Right ventricle myocardium inferior (tissue), 1 donor: Measurements from ENCODE around the gene TRAF7. TPM values are rescaled to one million over a fixed set of nuclear protein-coding genes. Genes with fewer than 3 reads are reported as not detected.
A peak's percentile ranks its signal among the peaks of the same experiment; 100 is the strongest.

Source experiments
- ATAC-seq: fragments of 200-7000 bp; cut with Tn5 transposase; one replicate; pipeline ENCODE4 v1.9.1; 2020; ENCODE audit warnings: mild to moderate bottlenecking, moderate library complexity
- DNase-seq: peaks from one replicate; pipeline ENCODE4 v3.0.0; 2021; ENCODE audit errors: missing footprints
- intact Hi-C: fragments of 100-400 bp; cut with DNase I; formaldehyde crosslinking; loops from one replicate; pipeline ENCODE4 v1.11.0; 2022
- microRNA-seq: library from miRNA; unstranded; fragments of <30 nt; microRNA quantifications from one replicate; pipeline ENCODE4 v1.2.0, GENCODE V29; 2020
- total RNA-seq: library from RNA; stranded (reverse); fragmentation: NEBNext Ultra II Directional; extraction: Animal tissue kit (Norgen Biotek cat#: 25700); gene quantifications from one replicate; pipeline ENCODE4 v1.2.1, GENCODE V29; 2021
- donor health status: DM: no; HTN: yes; CAD: no; lungs with severe emphysema.

Gene TRAF7
- total RNA-seq, 1 donor from 2014 or later: 27.3 TPM

DNA sequence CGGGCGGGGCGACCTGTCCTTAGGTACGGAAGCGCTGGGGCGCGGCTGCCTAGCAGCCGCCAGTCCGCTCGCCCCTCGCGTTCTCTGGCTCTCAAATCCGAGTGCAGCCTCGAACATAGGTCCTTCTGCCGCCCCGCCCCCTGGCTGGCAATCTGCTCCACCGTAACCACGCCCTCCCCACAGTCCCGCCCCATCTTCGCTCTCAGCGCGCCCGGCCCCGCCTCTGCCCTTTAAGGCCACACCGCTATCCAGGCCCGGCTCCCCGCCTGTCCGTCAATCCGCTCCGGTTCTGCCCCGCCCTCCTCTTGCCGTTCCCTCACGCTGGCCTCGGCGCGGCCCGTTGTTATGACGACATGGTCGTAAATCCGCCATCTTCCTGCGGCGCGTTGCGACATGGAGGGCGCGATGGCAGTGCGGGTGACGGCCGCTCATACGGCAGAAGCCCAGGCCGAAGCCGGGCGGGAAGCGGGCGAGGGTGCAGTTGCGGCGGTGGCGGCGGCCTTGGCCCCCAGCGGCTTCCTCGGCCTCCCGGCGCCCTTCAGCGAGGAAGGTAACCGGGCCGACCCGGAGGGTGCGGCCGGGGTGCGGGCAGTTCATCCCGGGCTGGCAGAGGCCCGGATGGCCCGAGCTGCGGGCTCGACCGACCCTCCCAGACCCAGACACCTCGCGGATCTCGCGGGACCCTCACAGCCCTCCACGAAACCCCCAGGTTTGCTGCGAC lies 67.8 kb downstream of the TRAF7 start, which contains the start of gene E4F1:
E4F1 (plus strand) TSS at position 371 of the 721 bp plus-strand sequence; CDS start at position 394, 23 bp downstream.
- intact Hi-C loops: no loop called here
- DNase-seq (peak; percentile 100), ATAC-seq (peak; percentile 100)

DNA sequence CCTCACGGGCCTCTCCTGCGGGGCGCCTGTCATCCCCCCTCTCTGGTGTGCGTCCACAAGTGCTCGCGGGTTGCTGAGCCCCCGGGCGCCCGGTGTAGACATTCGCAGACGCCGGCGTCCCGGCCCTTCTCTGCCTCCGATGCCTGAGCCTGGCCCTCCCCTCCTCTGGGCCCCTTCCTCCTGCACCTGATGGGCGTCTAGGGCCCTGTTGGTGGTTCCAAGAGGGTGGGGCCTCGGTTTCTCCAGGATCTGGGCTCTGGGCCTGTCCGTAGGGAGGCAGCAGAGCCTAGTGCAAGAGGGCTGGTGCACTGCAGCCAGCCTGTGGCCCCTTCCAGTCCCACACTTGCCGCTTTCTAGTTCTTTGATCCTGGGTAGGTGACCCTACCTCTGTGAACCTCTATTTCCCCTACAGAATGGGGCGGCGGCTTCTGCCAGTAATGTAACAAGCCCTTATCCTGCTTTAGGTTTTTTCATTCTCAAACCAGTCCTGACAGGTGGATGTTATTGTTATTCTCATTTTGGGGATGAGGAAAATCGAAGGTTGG lies 68.4 kb downstream of the TRAF7 start:
- ATAC-seq (peak; percentile 45), DNase-seq (no peak)
- intact Hi-C loops: loop anchor here (2.0 kb wide), 1 partner anchor 27 kb away; the partner anchor contains the start of gene ECI1

DNA sequence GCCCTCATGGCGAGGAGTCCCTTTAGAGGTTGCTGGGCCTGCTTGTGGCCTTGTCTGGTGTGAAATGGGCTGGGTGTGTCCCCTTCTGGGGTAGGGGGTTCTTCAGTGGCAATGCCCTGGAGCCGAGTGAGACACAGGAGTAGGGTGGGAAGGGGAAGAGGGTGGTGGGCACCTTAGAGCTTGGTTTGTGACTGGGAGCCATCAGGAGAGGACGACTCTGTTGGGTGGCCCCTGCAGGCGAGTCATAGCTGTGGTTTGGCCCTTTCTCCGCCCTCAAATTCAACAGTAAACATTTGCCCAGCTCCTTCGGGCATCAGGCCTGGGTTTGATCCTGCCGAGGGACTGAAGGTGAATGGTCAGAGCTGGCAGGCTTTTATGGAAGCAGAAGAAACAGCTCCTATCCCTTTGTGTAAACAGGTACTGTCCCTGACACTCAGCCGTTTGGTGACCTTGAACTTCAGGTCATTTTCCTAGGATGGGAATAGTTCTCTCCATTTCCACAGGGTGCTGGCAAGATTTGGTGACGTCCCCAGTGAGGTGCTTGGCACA lies 70.7 kb downstream of the TRAF7 start:
- DNase-seq (no peak), ATAC-seq (no peak)
- intact Hi-C loops: no loop called here

DNA sequence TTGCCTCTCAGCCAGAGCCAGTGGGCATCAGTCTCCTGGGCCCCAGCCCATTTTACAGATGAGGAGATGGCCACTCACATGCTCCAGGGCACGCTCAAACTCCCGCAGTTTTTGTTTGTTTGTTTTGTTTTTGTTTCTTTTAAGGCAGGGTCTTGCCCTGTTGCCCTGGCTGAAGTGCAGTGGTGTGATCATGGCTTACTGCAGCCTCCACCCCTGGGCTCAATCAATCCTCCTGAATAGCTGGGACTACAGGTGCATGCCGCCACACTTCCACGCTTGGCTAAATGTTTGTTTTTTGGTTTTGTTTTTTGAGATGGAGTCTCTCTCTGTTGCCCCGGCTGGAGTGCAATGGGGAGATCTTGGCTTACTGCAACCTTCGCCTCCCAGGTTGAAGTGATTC lies 71.3 kb downstream of the TRAF7 start:
- intact Hi-C loops: no loop called here
- DNase-seq (no peak), ATAC-seq (no peak)

Small RNA genes within 50 kb of the gene (microRNA-seq; reads per million reads assigned to microRNA genes)
- gene MIR3180-5 (not detected), gene MIR4516 (not detected), gene MIR6511B1 (not detected)

Other genes with a start within 250 kb of the TRAF7 start
- gene HS3ST6, start 237.4 kb upstream of the TRAF7 start, total RNA-seq: not detected
- 25.3 TPM for gene MSRB1, start 212.6 kb upstream of the TRAF7 start, total RNA-seq
- gene RPL3L, start 201.1 kb upstream of the TRAF7 start, total RNA-seq: 271 TPM
- gene NDUFB10, start 196.2 kb upstream of the TRAF7 start, total RNA-seq: 737 TPM
- gene RPS2, start 191.0 kb upstream of the TRAF7 start, total RNA-seq: 907 TPM
- gene RNF151, start 188.9 kb upstream of the TRAF7 start, total RNA-seq: not detected
- gene TBL3, start 183.7 kb upstream of the TRAF7 start, total RNA-seq: 24.9 TPM
- 0.22 TPM for gene NOXO1, start 174.3 kb upstream of the TRAF7 start, total RNA-seq
- gene GFER, start 171.6 kb upstream of the TRAF7 start, total RNA-seq: 25.8 TPM
- 0.62 TPM for gene SYNGR3, start 165.8 kb upstream of the TRAF7 start, total RNA-seq
- gene ZNF598, start 146.0 kb upstream of the TRAF7 start, total RNA-seq: 18.5 TPM
- gene NPW, start 136.0 kb upstream of the TRAF7 start, total RNA-seq: not detected
- gene NHERF2, start 128.9 kb upstream of the TRAF7 start, total RNA-seq: 292 TPM
- gene NTHL1, start 107.9 kb upstream of the TRAF7 start, total RNA-seq: 23.3 TPM
- gene TSC2, start 107.8 kb upstream of the TRAF7 start, total RNA-seq: 62.8 TPM
- 85.8 TPM for gene PKD1, start 19.9 kb upstream of the TRAF7 start, total RNA-seq
- gene RAB26, start 7.2 kb upstream of the TRAF7 start, total RNA-seq: 0.87 TPM
- gene CASKIN1, start 40.8 kb downstream of the TRAF7 start, total RNA-seq: 5.8 TPM
- 25.3 TPM for gene MLST8, start 49.7 kb downstream of the TRAF7 start, total RNA-seq
- gene BRICD5, start 55.1 kb downstream of the TRAF7 start, total RNA-seq: 13.2 TPM
- gene PGP, start 59.1 kb downstream of the TRAF7 start, total RNA-seq: 35.1 TPM
- gene E4F1, start 67.8 kb downstream of the TRAF7 start, total RNA-seq: 14.1 TPM
- gene DNASE1L2, start 80.7 kb downstream of the TRAF7 start, total RNA-seq: 0.49 TPM
- gene ECI1, start 95.8 kb downstream of the TRAF7 start, total RNA-seq: 205 TPM
- gene RNPS1, start 112.3 kb downstream of the TRAF7 start, total RNA-seq: 105 TPM
- 7.4 TPM for gene ABCA3, start 184.9 kb downstream of the TRAF7 start, total RNA-seq